Renal pelvis (tissue), 4 donors: Measurements from ENCODE around the gene KASH5. TPM values are rescaled to one million over a fixed set of nuclear protein-coding genes. Genes with fewer than 3 reads are reported as not detected.
"Not testable (repeated sequence)": the region's sequence is repeated elsewhere in the genome, so short reads cannot be mapped to it uniquely, and the experiment has no call there.

Source experiments
- DNase-seq: peaks from one replicate; pipeline ENCODE4 v3.0.0-alpha.2; 2013
- polyA plus RNA-seq, 3 donors: library from polyadenylated mRNA; unstranded; fragments of 120-200 nt; gene quantifications; one replicate each; pipeline ENCODE4 v1.2.1, GENCODE V29; 2013; ENCODE audit not compliant: insufficient read length in 3 of 3

The KASH5 gene
- polyA plus RNA-seq, 3 donors: 0.10 to 0.34 TPM; not detected in 1

GRCh38 chr19:49436381-49437017 is 48.5 kb downstream of the KASH5 start:
- DNase-seq: no peak

DNA sequence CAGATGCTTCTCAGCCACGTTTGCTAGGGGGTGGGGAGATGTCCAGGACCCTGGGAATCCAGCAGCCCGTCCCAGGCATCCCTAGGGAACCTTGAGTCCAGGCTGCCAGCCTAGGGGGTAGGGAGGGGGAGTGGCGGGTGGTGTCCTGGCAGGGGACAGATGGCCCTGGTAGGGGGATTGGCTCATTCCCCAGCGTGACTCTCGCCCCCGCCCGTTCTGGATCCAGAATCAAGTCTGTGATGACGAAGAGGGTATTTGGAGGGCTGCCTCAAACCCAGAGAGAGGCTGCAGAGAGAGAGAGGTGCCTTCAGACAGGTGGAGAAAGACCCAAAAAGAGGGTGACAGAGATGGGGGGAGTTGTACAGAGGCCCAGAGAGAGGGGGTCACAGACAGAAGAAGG is 49.2 kb downstream of the KASH5 start:
- DNase-seq: no peak

GRCh38 chr19:49438261-49438660 is 50.2 kb downstream of the KASH5 start:
- DNase-seq: no peak

DNA sequence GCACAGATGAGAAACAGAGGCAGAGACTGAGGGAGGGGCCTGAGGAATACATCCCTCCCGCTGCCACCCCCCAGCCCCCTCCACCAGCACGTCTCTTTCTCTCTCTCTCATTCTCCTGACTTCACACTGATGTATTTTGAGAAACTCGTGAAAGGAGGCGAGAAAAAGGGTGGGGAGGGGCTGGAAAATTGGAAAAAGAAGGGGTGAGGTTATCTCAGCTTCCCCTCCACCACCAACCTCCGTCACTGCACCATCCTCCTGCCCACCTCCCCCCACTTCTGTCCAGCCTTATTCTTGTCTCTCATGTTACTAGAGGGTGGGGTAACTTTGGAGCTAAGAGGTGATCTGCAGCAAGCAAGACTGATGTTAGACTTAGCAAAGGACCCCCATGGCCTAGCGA is 51.8 kb downstream of the KASH5 start:
- no peak for DNase-seq

GRCh38 chr19:49440439-49441209 is 52.6 kb downstream of the KASH5 start:
- no peak for DNase-seq

GRCh38 chr19:49441210-49441959 is 53.3 kb downstream of the KASH5 start, which contains the start of gene SLC17A7:
Gene SLC17A7 (minus strand): TSS chr19:49441527. CDS start chr19:49441379, 148 bp downstream.
- no peak for DNase-seq

DNA sequence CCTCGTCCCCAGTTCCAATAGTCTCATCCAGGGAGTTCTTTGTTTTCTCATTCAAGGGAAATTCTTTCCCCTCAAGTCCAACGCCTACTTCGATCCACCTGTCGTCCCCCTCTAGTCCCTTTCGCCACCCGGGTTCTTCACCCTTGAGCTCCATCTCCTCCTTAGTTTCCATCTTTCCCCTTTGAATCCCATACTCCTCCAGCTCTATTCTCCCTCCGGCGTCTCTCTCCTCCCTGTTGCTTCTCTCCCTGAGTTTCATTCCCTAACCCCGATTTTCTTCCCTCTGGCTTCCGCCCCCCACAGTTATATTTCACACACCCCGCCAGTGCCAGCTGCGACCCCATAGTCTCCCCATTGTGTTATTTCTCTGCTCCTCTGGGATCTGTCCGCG is 53.9 kb downstream of the KASH5 start:
- DNase-seq: no peak

DNA sequence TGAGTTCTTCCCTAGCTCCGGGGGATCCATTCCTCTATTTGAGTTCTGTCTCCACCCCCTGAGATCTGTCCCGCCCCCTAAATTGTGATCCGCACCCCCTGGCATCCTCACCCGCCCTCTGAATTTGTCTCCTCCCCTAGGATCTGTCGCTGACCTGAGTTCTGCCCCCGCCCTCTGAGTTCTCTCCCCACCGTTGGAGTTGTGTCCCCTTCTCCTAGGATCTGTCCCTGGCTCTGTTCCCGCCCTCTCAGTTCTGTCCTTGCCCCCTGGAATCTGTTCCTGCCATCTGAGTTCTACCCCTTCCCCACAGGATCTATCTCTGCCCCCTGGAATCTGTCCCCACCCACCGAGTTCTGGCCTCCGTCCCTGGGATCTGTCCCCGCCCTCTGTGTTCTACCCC is 54.3 kb downstream of the KASH5 start:
- DNase-seq: no peak

- DNase-seq: peak; percentile 81
Measured at GRCh38 chr19:49442771-49443365, 54.8 kb downstream of the KASH5 start.

GRCh38 chr19:49443366-49444099 is 55.5 kb downstream of the KASH5 start:
- DNase-seq: peak; percentile 94

DNA sequence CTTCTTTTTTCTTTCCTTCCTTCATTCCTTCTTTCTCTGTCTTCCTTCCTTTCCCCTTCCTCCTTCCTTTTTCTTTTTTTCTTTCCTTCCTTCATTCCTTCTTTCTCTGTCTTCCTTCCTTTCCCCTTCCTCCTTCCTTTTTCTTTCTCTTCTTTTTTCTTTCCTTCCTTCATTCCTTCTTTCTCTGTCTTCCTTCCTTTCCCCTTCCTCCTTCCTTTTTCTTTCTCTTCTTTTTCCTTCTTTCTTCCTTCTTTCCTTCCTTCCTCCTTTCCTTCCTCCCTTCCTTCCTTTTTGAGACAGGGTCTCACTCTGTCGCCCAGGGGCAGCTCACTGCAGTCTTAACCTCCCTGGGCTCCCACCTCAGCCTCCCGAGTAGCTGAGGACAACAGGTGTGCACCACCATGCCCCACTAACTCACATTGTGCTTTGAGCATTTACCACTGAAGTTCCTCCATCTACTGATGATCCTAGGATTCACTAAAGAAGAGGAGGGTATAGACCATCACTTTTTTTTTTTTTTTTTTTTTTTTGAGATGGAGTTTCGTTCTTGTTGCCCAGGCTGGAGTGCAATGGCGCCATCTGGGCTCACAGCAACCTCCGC is 56.2 kb downstream of the KASH5 start:
- not testable (repeated sequence) for DNase-seq

DNA sequence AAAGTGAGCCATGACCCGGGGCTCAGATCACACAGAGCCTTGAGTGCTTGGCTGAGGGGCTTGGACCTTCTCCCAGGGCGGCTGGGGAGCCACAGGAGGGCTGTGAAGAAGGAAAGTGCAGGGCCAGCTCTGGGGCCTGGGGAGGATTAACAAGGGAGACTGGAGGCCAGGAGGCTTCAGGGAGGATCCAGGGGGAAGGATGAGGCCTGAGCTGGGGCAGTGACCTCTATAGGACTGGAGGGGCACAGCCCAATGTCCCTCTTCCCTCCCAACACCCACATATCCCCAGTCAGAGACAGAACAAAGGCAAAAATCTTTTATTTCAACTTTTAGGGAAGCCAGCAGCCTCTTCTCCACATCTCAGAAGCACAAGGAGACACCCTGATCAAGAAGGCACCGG is 57.9 kb downstream of the KASH5 start:
- no peak for DNase-seq

DNA sequence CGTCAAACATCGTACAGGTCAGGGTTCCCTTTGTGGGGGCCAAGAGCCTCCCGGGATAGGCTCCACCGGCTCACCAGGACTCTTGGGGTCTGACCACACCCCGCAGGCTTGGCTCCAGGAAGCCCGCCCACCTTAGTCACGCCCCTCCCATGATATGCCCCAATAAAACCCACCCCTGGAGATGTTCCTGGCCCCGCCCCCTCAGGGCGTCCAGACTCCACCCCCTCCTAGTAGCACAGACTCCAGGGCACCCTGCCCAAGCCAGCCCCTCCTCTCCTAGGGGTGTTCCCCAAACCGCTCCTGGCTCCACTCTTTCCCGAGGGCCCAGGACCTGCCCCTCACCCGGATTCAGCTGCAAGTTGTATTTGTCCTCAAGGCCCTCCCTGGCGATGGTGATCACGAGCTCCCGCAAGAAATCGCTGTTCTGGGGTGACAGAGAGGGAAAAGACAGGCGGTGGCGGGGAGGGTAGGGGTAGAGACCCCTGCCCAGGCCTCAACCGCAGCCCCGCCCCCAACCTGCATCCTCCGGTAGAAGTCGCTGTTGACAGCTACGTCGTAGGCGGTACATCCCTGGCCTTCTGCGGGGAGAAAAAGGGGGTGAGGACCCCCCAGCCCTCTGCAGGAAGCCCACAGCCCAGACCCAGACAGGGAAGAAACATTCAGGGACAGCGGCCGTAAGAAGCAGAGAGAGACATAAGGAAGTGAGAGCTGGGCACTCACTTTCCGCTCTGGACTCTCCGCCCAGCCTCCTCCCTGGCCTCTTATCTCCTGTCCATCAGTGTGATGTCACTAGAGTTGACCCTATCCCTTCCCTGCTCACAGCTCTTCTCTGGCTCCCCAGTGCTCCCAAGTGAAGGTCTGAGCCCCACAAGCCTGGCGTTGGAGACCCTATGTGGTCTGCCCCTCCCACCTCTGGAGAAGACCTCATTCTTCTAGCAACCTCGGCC is 59.7 kb downstream of the KASH5 start:
- no peak for DNase-seq

DNA sequence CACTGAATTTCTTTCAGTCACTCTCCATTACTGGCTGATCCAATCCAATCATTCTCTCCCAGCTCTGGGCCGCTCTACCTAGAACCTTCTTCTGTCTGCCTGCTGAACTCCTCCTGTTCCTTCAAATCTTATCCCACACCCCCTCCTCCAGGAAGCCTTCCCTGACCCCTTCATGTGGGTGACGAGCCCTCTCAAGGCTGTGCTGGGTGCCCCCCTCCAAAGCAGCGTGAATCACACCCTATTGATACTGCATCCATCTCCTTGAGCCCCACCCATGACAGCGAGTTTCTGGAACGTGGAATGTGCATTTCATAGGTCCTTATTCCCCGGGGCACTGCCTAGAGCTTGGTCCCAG is 60.4 kb downstream of the KASH5 start:
- DNase-seq: no peak

GRCh38 chr19:49450405-49450804 is 62.4 kb downstream of the KASH5 start:
- no peak for DNase-seq

DNA sequence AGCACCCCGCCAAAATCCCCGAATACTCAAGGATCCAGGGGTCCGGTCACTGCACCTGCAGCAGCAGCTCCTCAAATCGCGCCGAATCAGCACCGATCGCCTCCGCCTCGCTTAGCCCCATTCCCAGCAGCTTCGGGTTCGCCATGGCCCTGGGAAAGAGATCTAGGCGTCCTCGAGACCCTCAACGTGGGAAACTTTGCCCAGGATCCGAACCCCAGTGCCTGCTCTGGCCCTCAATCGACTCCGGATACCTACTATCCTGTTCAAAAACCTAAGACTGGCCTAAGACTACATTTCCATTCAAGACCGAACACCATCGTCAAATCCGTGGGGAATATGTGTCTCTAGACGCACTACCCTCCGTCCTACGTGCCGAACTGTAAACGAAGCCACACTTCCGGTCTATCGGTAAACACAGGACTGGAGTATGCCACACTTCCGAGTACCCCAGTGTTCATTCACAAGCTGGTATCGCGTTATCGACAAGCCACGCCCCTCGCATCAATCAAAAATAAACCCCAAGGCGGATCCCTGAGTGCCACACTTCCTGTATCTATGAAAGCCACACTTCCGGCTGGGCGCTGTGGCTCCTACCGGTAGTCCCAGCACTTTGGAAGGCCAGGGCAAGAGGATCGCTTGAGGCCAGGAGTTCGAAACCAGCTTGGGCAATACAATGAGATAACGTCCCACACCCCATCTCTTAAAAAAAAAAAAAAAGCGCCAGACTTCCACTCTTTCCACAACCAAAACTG is 63.6 kb downstream of the KASH5 start, which contains the start of gene PIH1D1:
TSS of gene PIH1D1 (minus strand) at position 385 of the 752 bp plus-strand sequence. CDS start at position 145, 240 bp downstream.
- peak; percentile 100 for DNase-seq

- DNase-seq: peak; percentile 98
Measured at GRCh38 chr19:49453013-49453756, 65.1 kb downstream of the KASH5 start, which contains the start of gene ALDH16A1. Gene ALDH16A1 (plus strand): TSS chr19:49453225. CDS start chr19:49453332, 107 bp downstream.

- no peak for DNase-seq
Measured at GRCh38 chr19:49453757-49454240, 65.8 kb downstream of the KASH5 start.
